PC-9 (cell line): Measurements from ENCODE around the gene TMEM266.

Experiments used
- CTCF ChIP-seq: fragments of 200-600 bp; sonication (generic); conservative IDR thresholded peaks from 2 replicates; pipeline ENCODE4 v1.6.1; 2017; ENCODE audit warnings: mixed run types, antibody characterized with exemption, mild to moderate bottlenecking, moderate library complexity
- EZH2 ChIP-seq: fragments of 200-600 bp; sonication (generic); IDR thresholded peaks from 2 replicates; pipeline ENCODE4 v1.8.0; 2017; ENCODE audit warnings: antibody characterized with exemption, low read depth

GRCh38 chr15:76155731-76156130, 95.9 kb downstream of the TMEM266 start:
- no peak for TF ChIP-seq CTCF
- TF ChIP-seq EZH2 = no peak
